ENCODE measurements around the gene KMT5C. TPM values are rescaled to one million over a fixed set of nuclear protein-coding genes. Genes with fewer than 3 reads are reported as not detected.

Gene KMT5C
- polyA plus RNA-seq, 1 donor, result 24.4 TPM

DNA sequence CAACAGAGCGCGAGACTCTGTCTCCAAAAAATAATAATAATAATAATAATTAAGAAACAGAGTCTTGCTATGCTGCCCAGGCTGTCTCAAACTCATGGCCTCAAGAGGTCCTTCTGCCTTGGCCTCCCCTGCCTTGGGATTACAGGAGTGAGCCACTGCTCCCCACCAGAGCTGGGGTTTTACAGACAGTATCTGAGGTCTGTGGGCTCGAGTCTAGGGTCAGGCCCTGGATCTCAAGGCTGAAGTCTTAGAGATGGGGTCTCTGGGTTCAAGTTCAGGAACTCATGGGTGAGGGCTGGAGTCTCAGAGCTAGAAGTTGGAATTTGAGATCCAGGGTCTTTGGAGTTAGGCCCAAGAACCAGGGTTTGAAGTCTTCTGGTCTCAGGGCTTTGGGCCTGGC lies 27.1 kb downstream of the KMT5C start:
- no peak for DNase-seq

GRCh38 chr19:55368106-55368505 lies 28.4 kb downstream of the KMT5C start:
- DNase-seq, result no peak

DNA sequence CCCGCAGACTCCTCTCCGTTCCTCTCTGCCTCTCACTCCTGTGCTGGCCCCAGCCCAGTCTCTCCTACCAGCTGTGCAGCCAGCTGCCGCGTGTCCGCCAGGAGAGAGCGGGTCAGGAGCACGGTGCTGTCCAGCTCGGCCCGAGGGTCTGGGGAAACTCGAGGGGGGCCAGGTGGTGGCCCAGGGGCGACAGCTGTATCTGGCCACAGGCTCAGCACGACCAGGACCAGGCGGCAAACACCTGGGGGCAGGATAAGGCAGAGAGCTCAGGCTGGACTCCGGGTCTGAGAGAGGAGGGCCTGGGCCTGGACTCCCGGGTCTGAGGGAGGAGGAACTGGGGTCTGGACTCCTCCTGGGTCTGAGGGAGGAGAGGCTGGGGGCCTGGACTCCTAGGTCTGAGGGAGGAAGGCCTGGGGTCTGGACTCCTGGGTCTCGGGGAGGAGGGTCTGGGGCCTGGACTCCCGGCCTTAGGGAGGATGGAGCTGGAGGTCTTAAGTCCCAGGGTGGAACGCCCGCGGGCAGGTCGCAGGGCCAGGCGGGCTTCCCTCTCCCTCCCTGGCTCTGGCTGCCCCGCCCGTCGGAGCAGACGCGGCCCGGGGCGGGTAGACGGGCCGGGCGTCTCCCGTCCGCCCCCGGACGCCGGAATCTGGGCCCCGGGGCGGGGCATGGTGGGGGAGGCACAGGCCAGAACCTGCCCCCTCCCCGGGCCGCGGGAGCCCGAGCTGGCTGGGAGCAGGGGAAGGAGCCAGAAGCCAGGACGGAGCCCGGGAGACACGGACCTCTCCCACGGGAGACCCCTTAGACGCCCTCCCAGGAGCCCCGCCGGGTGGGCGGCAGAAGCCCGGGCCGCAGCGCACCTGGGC lies 29.3 kb downstream of the KMT5C start:
- no peak for DNase-seq

DNA sequence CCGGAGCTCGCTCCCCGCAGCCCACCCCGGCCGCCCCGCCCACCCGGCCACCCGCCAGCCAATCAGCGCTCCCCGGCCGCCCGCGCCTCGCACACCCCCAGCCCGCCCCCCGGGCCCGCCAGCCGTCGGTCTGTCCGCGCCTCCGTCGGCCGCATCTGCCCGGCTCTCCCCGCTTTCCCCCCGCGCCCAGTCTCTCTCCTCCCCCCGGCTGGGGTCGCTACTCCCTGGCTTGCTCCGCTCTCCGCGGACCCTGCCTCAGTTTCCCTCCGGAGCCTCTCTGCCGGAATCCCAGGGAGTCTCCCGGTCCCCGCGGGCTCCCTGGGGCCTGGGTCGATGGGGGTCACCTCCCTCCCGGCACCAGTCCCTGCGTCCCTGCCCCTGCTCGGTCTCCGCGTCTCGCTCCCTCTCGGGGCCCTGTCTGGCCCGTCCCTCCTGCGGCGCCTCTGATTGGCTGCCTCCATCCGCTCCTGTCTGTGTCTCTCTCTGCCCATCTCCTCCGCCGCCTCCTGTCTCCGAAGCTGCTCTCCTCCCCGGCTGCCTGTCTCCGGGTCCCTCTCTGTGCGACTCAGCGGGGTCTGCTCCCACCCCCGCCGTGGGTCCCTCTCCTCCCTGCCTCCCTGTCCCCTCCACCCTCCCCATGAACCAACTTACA lies 30.1 kb downstream of the KMT5C start:
- DNase-seq, result no peak

DNA sequence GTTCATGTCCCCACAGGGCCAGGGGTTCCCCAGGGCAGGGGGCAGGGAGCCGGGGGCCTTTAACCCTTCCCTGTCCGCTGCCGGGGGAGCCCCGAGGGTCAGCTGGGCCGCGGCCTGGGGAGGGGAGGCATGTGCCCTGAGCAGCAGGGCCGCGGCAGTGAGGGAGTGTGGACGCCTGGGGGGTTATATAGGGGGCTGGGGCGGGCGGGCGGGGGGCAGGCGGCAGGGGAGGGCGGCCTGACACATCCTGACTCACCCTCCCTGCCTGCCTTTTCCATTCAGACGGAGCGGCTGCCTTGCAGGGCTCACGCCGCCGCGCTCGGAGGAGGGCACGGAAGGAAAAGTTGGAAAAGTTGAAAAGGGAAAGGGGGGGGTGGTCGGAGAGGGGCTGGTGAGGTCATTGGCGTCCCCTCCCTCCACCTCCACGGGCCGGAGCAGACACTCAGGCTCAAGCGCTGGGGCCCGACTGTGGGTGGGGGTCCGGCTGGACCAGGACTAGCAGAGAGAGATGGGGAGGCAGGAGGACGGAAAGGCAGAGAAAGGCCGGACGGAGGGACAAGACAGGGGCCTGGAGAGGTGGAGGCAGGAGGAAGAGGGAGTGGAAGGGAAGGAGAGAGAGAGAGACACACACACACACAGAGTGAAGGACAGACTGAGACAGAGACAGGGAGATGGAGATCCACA lies 30.8 kb downstream of the KMT5C start, which contains the start of gene IL11:
Gene IL11 (minus strand): TSS at position 159 of the 684 bp plus-strand sequence. CDS start 153 bp downstream, at position 6.
- DNase-seq, result no peak

DNA sequence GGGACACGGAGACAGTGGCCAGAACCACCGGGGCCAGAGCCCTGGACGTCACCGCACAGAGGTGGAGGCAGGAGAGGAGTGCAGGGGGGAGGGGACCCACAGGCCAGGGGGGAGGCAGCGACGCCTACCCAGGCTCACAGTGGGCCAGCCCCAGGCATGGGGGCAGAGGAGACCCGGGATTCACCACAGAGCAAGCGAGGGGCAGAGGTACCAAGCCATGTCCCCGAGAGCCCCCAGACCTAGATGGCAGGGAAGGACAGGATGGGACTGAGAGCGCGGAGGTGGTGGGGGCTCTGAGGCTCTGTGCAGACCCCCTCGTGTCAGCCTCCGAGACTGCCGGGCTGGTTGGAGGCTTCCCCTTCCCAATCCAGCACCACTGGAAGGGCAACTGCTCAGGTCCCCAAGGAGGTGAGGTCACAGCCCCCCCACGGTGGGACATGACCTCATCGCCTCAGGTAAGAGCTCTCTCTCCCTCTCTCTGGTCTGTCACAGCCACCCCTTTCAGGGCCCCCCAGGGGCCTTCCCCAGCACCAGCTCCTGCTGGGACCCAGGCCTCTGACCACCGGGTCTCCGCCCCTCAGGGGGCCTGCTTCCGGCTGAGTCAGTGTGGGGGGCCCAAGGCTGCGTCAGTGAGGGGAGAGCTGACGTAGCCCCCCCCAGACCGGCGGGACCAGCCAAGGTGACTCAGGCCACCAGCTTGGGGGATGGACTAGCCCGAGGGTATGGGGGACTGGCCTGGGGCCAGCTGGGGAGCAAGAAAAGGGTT lies 32.8 kb downstream of the KMT5C start:
- DNase-seq, result no peak

DNA sequence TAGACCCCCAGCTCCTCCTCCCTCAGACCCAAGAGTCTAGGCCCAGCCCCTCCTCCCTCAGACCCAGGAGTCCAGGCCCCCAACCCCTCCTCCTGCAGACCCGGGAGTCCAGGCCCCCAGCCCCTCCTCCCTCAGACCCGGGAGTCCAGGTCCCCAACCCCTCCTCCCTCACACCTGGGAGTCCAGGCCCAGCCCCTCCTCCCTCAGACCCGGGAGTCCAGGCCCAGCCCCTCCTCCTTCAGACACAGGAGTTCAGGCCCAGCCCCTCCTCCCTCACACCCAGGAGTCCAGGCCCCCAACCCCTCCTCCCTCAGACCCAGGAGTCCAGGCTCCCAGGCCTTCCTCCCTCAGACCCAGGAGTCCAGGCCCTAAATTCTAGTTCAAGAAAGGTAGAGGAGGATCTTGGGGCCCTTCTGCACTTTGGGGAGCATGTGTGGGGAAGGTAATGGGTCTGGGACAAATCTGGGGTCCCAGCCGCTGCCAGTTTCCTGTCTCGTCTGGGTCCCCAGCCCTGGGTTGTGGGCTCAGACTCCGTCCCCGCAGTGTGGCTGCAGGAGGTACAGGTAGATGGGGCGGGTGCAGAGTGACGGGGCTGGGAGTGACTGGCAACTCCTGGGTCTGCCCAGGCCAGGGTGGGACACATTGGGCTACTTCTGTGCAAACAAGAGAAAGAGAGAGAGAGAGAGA lies 33.8 kb downstream of the KMT5C start:
- no peak for DNase-seq

- no peak for DNase-seq
These were observed 34.5 kb downstream of the KMT5C start for GRCh38 chr19:55373993-55374757.

DNA sequence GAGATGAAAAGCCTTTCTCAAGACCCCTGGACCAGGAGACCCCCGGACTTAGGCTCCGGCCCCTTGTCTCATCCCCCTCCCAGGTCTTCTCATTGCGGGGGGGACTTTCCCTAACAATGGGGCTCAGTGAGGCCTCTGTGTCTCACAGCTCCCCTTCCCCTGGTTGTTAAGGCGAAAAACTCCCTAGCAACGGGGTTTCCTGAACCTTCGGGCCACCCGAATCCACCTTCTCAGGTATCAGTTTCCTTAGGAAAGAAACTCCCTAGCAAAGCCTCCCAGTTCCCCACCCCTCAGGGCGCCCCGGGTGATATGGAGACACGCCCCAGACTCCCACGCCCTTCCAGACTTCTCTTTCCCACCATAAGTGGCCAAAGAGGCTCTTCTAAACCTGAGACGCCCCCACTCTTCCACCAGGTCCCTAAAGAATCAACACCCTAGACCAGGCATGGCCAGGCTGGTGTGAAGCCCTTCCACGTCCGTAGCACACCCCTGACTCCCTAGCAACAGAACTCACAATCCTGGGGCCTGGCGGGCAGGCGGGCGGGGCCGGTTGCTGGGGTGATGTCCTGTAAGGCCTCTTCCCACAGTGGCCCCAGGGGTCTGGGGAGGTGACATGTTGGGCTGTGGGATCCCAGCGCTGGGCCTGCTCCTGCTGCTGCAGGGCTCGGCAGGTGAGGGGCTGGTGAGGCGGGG lies 36.7 kb downstream of the KMT5C start, which contains the start of gene TMEM190:
Gene TMEM190 (plus strand): TSS at position 586 of the 693 bp plus-strand sequence. CDS start 28 bp downstream, at position 614.
- DNase-seq, result no peak

GRCh38 chr19:55377356-55378131 lies 37.9 kb downstream of the KMT5C start:
- DNase-seq, result no peak

DNA sequence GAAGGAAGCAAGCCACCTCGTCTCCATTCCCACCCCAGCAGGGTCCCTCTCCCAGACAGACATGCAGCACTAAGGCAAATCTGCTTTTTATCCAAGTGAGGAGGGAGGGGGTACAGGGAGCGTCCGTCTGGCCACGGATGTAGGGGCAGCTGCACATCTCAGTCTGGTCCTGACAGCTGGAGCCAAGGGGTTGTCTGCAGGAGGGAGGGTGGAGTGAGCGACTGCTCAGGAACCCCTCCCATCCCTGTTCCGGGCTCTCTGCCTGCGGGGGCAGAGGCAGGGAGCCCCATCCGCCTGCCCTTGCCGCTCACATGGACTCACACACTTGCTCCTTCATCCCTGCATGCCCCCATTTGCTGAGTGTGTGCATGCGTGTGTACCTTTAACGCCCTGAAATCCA lies 39.5 kb downstream of the KMT5C start:
- DNase-seq, result no peak

GRCh38 chr19:55382013-55382412 lies 42.3 kb downstream of the KMT5C start:
- no peak for DNase-seq

DNA sequence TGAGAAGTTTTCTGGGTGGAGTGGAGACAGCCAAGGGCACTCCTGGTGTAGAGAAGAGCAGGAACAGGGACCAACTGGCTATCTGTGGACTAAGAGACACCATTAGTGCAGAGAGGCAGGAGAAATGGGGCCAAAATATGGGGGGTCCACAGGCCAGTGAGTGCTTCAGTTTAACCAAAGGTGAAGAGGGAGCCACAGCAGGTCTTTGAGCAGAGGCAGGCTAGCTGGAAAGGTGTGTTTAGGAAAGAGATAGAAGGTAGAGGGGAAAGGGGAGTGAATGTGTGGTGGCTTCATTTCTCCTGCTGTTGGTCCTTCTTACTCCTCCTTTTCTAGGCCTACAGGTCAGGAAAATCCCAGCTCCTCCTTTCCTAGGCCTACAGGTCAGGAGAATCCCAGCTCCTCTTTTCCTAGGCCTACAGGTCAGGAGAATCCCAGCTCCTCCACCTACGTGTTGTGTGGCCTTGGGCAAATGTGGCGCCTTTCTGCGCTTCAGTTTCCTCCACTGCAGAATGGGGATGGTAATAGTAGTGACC lies 42.9 kb downstream of the KMT5C start:
- DNase-seq, result no peak

DNA sequence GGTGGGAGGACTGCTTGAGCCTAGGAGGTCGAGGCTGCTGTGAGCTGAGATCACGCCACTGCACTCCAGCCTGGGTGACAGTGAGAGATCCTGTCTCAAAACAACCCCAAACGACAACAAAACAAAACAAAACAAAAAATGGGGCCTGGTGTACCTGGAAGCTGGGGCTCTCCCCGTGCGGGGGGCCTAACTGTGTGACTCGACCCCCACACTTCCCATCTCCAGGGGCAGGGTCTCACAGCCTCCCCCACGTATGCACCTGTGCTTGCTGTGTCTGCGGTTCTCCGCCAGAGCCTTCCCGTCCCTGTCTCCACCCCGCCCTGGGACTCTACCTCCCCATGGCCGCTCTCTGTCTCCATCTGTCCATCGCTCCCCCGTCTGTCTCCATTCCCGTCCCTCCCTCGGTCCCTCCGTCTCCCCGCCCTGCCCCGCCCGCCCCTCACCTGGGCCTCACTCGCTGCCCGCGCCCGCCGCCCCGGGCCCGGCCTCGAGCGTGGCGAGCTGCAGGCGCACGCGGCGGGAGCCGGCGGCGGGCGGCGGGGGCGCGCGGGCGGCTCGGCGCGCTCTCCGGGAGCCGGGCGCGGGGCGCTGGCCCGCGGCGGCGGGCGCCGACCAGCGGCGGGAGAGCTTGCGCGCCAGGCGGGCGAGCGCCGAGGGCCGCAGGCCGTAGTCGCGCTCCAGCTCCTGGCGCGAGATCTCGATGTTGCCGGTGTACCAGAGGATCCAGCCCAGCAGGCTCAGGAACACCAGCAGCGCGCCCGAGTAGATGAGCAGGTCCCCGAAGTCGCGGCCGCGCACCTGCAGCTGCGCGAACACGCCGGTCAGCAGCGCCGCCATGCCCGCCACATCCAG lies 43.8 kb downstream of the KMT5C start:
- no peak for DNase-seq

DNA sequence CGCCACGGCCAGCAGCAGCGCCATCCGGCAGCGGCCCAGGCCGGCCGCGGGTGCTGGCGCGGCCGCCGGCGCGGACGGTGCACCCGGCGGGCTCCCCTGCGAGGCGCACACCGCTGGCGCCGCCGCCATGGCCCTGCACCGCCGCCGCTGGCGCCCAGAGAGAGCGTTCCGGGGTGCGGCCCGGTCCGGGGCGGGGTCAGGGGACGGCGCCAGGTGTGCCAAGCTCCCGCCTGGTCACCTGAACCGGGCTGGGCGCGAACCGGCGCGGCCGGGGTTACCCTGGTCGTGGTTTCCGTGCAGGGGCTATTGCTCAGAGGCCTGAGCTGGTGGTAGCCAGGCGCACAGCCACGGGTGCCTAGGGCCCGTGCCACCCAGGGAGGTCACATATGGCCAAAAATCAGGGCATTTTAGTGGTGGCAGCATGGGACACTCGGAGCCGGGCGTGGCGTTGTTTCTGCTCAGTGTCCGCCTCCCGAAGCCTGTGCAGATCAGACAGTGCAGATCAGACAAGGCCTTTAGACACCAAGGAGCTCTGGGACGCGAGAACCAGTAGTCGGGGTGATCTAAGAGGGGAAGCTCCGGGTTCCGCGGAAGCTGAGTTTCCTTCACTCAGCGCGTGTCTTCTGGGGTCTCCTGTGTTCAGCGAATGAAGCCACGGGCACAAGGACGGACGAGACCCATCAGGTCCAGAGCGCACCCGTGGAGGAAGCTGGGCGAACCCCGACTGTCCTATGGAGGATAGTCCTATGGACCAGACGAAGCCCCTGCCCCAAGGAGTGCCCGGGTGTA lies 44.6 kb downstream of the KMT5C start, which contains the start of gene TMEM238:
Gene TMEM238 (minus strand): TSS at position 162 of the 789 bp plus-strand sequence. CDS start 33 bp downstream, at position 129.
- DNase-seq, result no peak

- peak; percentile 97 for DNase-seq
These were observed 45.4 kb downstream of the KMT5C start for GRCh38 chr19:55384920-55385723.
